Activated CD4-positive, alpha-beta T cell treated with anti-CD3 and anti-CD28 coated beads, Interleukin-10, Interleukin-2, amounts not matched to agents 100 ng/mL and 50 ng/mL, durations not matched to agents 16 hours and 8 hours (primary cell): ENCODE results near the gene ARHGEF9.

Experiments
- DNase-seq: peaks from one replicate; pipeline ENCODE4 v3.0.0-alpha.2; 2020

Gene ARHGEF9

DNA sequence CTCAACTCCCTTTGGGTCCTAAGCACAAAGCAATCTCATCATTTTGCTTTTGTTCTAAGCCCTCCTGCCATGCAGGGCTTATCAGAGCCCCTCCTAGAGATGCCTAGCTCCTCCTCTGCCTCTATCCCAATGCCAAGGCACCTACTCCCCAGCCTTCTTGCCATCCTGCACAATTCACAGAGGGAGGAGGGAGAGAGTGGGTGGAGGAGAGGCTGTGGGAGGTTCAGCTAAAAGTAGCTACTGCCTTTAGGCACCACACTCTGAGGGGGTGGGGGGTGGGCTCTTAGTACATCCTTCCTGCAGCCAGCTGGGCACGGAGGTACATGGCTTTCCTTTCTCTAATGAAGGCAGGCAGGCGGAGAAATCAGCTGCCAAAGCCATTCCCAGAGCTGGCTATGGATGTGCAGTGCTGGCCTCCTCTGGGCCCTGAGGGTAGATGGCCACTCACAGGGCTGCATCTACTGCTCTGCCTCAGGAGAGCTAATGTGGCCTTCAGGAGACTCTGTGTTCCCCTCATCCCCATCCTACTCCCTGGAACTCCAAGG, 40.1 kb downstream of the ARHGEF9 start:
- DNase-seq = no peak

DNA sequence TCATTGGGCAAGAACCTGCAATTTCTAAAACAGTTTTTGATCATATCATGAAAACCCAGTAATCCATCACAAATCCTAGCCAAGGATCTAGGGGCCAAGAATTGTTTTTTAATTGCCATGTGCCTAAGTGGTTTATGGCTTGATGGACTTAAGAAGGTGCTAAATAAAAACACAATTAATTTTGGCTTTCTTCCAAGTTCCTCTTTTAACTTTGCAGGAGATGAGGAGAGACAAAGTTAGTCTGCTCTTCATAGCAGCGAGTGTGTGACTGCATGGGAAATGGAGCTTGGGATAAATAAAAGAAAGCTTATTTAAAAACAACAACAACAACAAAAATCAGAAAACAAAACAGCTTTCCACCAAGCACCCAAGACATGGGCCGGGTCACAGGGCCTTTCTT, 41.4 kb downstream of the ARHGEF9 start:
- no peak for DNase-seq

DNA sequence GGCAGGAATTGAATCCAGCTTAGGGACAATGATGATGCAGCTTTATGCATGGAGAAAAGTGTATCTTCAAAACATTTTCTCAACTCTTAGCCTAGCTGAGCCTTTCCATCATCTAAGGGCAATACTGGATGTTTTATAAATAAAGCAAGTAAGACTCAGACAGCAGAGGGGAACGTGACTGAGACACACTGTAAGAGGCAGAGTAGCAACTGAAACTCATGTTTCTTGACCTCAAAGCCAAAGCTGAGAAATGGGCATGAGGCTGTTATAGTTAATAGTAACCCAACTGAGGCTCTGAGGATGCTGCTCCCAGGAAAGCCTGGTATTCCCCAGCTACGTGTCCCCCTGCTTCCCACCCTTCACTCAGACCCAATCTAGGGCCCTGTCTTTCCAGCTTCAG, 44.6 kb downstream of the ARHGEF9 start:
- DNase-seq = no peak

DNA sequence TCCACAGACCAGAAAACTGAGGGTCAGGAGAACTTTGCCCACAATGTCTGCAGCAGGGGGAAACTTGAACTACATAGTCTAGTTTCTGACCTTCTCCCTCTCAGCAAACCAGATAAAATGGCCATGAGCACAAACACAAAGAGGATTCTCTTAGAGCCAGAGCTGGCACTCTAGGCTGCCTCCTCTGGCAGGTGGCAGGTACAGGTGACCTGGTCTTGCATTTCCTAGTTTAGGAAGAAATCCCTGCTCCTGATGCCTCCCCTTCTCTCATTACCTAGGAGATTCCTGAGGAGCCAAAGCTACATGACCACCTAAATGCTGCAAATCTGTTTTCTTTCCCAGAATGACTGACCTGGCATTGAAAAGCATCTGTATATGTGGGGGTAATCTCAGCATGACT, 45.1 kb downstream of the ARHGEF9 start:
- no peak for DNase-seq

DNA sequence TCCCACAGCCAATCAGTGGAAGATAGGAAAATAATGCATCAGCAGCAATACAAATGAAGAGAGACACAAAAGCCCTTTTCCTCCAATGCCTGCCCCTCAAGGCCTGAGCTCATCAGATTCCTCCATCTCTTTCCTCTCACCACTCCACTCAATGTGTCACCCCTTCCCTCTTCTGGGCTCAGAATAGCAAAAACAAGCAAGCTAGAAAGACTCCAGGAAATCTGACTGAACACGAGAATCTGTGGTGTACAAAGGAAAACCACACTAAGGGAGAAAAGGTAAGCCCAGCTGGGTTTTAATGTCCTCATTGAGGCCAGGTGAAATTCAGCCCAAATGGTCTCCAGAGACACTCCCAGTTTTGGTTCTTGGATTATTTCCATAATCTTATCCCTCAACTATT, 46.3 kb downstream of the ARHGEF9 start:
- peak; percentile 54 for DNase-seq

DNA sequence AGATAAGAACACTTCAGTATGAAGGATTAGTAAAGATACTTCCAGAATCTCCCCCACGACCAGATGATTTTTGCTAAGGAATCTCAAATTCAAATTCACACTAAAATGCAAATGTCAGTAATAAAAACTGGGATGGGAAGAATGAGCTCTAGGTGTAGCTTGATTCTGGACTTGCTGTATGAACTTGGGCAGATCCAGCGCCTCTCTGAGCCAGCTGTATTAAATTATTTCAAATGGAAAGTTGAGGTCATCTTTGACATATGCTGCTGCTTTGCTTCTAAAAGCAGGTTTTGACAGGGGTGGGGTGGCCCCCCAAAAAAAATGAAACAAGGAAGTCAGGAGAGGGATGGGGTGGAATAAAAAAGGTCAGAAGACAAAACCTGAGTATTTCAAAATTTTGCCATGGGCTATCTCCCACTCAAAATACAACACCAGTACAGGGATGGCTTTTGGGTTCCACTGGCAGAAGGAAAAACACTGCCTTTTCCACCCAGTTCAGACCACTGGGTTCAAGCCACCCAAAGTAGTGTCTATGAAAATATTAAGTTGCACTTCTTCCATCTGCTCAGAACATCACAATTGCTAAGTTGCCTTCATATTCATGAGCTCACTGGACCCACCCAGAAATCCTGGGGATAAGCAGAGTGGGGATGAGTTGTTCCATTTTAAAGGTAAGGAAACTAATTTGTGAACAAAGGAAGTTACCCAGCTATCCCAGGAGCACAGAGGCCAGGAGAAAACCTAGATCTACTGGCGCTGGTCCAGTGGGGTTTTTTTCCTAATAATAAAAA, 47.7 kb downstream of the ARHGEF9 start:
- no peak for DNase-seq

DNA sequence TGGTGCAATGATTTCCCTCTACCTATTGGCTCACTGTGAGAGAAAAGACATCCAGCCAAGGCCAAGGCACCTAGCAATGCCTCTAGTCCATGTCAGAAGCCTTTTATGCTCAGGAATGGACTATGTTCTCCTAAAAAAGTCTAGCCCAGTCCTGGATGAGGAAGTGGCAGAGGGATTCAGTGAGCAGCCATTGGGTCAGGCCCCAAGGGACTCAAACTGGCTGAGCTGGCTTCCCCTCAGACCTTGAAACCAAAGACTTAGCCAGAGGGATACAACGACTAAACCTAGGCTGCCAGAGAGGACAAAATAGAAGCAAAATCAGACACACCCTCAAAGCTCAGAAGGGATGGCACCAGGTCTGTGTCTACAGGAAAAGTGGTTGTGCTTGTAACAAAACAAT, 49.1 kb downstream of the ARHGEF9 start:
- no peak for DNase-seq

DNA sequence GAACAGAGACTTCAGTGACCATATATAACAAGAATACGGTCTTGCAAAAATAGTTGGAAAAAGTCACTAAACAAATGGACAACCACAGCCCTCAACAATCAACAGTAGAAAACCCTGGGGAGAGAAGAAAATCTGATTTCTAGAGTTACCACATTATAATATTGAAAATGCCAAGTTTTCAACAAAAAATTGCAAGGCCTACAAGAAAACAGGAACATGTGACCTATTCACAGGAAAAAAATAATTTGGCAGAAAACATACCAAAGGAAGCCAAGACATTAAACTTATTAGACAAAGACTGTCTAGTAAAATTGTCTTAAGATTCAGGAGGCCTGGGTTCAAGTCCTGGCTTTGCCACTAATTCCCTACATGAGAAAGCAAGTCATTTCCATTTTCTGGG, 64.7 kb downstream of the ARHGEF9 start:
- DNase-seq = no peak

DNA sequence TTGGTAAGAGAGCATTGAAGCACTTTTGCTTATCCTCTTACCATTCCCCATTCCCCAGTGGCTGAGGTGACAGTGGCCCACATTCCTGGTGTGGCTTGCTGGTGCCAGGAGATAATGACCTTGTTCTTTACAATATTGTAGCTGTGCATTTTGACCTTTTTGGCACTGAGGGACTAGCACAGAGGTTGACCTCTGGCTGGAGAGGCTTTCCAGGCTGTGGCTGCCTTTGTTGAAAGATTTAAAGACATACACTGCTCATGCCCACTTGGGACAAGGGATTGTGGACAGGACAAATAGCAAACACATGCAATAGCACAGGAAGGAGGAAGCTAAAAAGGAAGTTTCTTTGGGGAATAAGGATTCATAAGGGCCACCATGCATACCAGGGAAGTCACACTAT, 65.4 kb downstream of the ARHGEF9 start:
- DNase-seq = no peak

DNA sequence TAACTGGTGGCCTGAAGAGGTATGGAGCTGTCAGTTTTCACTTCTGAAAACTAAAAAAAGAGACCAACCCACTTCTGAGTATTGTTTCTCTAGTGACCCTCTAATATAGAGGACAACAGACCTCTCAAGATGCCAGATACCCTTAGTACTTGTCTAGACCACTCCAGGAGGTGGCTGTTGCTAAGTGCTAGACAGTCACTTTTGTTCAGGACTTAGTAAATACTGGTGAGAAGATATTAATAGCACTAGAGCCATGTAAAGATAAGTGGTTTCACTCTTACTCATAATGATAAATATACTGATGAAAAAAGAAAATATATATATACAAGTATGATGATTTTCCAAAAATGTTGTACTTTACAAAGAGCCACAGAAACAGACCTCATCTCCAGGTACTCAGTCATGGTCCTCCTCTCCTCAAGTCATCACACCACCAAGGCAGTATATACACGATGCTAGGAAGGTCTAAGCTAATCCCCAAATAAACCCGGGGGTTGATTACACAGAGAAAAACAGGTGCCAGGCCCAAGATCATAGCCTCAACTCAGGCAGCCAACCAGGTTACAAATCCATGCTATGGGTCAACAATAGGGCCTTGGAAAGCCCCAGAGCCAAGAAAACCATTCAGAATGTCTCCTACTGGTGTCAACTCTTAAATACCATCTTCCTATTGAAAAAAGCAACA, 66.9 kb downstream of the ARHGEF9 start:
- DNase-seq = no peak

DNA sequence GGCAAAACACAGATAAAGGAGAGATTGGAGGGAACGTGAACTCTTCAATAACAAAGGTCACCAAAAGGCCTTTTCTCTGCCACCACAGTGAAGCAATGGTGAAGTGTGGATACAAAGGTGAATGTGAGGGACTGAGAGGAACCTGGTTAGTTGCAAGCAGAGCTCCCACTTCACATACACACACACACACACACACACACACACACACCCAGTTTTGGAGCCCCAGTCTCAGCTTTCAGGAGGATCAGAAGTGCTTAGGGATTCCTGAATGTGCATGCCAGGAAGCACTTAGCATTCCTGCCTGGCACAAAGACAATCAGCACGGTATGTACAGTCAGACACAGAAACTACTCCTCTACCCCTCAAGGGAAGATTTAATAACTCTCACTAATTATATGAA, 71.5 kb downstream of the ARHGEF9 start:
- DNase-seq = no peak

DNA sequence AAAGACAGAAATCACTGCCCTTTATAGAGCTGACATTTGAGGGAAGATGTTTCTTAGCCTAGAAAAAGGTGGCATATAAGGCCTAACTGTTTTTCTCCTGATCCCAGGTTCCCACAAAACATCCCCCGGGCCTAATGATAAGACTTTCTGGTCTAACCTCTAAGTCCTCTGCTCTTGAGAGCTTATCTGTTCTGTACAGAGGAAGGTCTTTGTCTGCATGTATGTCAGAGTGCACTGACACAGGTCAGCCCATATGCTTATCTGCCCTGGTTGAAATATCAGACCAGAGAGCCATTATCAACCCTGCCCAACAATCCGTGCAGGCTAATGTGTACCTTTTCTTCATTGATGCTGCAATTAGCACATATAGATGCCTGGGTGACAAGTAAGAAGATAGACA, 76.2 kb downstream of the ARHGEF9 start:
- no peak for DNase-seq

DNA sequence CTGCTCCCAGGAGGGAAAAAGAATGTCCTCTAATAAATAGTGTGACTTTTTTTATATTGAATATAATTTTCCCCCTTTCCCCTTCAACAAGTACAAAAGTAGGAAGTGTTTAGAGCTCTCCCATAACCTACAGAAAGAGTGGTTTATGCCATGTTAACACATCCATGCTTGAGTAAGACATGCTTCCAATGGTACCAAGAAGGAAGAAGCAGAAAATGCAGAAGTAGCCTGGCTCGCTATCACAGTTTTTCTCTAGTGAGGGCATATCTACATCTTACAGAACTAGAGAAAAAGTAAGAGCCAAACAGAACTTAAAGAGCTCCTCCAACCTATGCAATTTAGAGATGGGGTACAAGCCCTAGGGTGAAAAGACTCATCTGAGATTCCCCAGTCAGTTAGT, 82.5 kb downstream of the ARHGEF9 start:
- DNase-seq = no peak

DNA sequence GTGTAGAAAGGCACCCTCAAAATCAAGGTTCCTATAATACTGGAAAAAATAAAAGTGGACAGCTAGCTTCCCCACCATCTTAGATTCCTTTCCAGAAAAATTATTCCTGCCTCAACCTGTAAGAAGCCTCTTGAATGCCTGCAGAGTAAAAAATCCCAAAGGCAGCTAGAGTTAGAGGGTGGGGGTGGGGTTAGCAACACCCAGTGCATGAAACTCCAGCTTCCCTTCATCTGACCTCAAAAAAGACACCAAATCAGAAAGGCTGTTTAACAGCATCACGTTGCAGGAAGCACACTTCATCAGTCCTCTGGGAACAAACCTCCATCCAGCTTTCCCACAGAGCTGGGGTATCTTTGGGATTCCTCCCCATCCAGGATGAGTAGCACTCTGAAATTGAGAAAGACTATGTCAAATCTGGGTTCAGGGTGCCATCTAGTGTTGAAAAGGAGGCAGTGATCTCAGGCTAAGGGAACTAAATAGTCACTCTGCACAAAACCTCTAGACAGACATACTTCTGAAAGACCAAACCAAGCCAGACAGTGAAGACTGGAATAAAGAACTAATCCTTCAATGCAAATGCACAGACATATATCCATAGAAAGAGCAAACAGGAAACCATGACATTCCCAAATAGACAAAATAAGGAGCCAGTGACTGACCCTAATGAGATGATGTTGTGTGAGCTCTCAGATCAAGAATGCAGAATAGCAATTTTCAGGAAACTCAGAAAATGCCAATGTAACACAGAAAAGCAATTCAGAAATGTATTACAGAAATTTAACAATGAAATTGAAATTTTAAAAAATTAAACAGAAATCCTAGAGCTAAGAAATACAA, 97.9 kb downstream of the ARHGEF9 start:
- DNase-seq = peak; percentile 52

DNA sequence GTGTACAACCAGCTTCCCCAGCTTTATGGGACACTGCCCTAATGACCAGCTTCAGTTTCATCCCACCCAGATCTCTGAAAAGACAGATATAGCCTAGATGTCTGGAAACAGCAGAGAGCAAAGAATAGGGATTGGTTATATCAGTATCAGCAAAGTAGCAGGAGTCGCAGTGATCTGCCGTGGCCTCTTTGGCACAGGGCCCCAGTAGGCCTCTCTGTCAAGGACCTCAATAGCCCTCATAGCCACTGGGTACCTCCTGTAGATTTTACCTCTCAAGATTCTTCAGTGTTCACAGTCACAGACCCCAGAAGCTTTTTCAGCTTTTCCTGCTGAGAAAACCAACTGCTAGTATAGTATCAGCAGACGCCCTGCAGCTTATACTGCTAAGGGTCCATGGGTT, 104.6 kb downstream of the ARHGEF9 start:
- DNase-seq = no peak

DNA sequence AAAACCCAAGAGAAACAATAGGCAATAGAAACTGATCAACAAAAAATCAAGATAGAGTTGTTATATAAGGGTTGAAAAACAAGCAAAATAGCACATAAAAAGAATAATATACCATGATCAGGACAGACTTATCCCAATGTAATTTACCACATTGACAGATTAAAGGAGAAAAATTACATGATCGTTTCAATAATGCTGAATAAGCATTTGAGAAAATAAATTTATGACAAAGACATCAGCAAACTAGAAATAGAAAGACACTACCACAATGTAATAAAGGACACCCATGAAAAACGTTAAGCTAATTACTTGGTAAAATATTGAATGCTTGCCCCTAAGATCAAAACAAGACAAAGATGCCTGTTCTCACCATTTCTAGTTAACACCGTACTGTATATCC, 105.6 kb downstream of the ARHGEF9 start:
- DNase-seq = no peak

DNA sequence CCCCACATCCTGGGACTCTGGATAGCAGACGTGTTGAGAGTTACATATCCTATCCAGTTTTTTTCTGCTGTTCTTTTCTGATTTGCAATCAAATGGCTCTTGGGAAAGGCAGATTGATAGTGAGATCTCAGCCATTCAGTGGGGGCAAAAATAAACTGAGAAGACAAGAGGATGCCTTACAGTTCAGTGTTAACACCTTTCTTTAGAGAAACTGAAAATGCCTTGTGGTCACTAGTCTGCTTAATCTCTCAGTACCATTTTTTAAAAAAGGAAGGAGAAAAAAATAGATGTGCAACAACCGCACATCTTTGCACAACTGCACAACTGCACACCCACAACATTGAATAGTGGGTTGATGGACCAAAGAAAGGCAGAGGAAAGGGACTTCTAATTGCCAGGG, 109.3 kb downstream of the ARHGEF9 start:
- DNase-seq = no peak

DNA sequence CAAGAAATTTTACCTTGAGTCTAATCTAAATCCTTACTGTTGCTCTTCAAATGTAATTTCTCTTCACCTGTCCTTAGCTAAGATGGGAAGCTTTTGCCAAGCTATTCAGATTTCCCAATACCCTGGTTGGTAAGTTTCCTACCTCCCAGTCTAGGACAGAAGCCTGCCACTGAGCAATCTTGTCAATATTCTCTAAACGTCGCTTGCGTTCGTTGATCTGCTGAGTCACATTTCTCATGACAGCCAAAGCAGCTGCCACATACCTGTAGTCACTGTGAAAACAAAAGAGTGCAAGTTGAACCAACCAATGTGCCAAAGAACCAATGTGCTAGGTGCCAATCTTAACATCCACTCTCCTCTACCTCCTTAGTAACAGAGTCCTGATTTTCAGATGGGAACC, 111.1 kb downstream of the ARHGEF9 start:
- no peak for DNase-seq

DNA sequence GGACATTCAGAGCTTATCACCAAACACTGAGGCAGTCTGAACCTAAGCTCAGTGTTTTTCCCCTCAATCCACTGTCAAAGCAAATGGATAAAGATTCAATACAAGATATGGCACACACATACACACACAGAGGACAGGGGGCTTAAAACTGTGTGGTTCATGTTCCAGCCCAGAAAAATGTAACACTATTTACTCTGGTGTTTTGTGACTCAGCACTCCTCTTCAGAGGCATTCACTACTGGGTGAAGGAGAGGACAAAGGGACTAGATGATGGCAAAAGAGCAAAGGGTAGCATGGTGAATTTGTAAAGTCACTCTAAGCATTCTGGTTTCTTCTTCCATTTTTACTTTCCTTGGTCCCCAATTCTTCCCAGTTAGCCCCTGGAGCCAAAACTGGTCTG, 120.3 kb downstream of the ARHGEF9 start:
- DNase-seq = no peak

DNA sequence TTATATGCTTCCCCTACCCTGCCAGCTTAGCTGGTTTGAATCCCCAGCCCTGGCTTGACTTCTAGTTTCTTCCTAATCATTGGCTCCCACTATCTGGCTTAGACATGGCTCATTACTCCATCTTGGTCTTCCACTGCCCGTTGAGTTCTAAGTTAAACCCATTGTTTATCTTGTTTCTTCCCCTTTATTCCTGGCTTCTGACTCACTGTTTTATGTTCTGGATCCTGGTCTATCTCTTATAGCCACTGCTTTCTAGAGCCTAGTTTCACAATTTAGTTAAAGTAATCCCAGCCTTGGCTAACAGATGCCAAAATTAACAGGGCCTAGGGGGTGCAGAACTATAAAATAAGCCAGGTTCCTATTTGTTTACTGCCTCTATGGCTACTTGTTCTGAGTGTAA, 120.9 kb downstream of the ARHGEF9 start:
- no peak for DNase-seq

DNA sequence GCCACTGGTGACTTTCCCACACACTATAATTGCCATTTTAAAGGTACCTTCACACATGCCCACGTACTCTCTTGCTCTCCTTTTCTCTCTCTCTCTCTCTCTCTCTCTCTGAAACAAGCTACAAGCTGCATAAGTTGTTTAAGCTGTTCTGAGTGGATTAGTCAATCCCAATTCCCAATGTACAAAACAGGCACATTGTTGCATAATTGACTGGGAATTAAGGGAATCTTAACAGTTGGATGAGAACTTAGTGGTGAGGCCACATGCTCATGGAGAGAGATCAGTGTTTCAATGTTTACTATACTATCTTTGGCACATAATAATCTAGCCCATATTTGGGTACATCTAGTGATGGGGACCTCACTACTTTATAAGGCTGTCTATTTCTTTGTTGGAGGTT, 123.3 kb downstream of the ARHGEF9 start:
- no peak for DNase-seq

DNA sequence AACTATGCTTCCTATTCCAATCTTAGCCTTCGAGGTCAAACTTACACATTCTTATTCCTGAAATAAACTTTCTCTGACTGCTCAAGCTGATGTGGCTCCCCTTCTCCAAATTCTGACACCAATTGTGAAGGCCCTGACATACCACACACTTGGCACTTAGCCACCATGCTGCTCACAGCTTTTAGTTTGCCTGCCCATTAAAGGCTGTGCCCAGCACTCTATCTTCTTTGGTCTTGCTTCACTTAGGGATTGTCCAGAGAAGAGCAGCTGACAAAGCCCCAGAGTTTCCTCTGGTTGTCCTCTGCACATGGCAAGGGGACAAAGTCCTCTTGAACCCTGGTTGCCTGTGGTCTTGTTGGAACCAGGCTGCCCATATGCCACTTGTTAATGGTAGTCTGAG, 126.1 kb downstream of the ARHGEF9 start:
- no peak for DNase-seq

DNA sequence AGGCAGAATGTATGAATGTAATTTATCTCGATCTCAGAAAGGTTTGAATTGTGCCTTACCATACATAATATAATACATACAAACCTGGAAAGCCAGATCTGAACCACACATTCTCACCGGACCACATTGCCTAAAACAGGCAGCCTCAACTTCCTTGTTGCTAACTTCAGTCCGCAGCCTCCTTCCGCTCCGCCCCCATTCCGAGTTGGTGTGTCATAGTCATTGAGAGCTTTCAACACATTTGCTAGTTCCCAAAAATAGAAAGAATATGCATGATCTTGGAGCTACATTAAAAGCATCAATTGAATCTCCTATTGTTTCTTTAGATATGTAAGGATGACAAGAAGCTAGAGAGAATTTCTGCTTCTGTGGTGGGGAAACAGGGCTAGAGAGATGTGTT, 127.2 kb downstream of the ARHGEF9 start:
- no peak for DNase-seq
